HCT116 (cell line): ENCODE data around the gene EPS15. TPM values are rescaled to one million over a fixed set of nuclear protein-coding genes. Genes with fewer than 3 reads are reported as not detected.

Experiments
- ATAC-seq: fragments of 200-7000 bp; cut with Tn5 transposase; 2 replicates; pipeline ENCODE4 v1.9.1; 2020; ENCODE audit warnings: mild to moderate bottlenecking, moderate library complexity
- BruUV-seq: library from RNA; stranded (reverse); fragments of 400-500 nt; replicated peaks from 2 replicates; lab custom pipeline; 2021; lab: Mats Ljungman, UMichigan
- CTCF ChIA-PET: fragments of 300-600 bp; sonication (Branson Sonifier 250); formaldehyde crosslinking; loops from one replicate; lab custom pipeline; 2021; ENCODE audit warnings: antibody characterized with exemption; lab: Charles Lee
- POLR2A ChIA-PET: fragments of 300-600, 350-600 bp; sonication (Branson Sonifier 250); formaldehyde crosslinking; loops from one replicate; lab custom pipeline; 2021; ENCODE audit warnings: antibody characterized with exemption; lab: Charles Lee
- RAD21 ChIA-PET, 2 experiments: fragments of 300-600 bp; sonication (Branson Sonifier 250); formaldehyde crosslinking; loops; one replicate each; lab custom pipeline; 2023; ENCODE audit warnings: low total read pairs in 2 of 2; ENCODE audit not compliant: uncharacterized antibody in 2 of 2, unreplicated experiment in 2 of 2, low non-redundant PET in 1 of 2; lab: Charles Lee
- DNase-seq: peaks from one replicate; pipeline ENCODE4 v3.0.0-alpha.2; 2010; ENCODE audit warnings: low read depth, low spot score
- H2AFZ ChIP-seq: fragments of 200-600 bp; shearing (Covaris generic), sonication (generic); 2 replicates; pipeline ENCODE4 v1.6.1; 2017; ENCODE audit warnings: low read depth, mixed run types, mixed read lengths, antibody characterized with exemption, low read length; ENCODE audit not compliant: poor library complexity, severe bottlenecking
- H3K27ac ChIP-seq: 2 replicates; pipeline ENCODE4 v1.5.1; 2012; ENCODE audit warnings: low read depth, low read length
- H3K27me3 ChIP-seq: fragments of 200-600 bp; sonication (generic); 2 replicates; pipeline ENCODE4 v1.6.1; 2016; ENCODE audit warnings: mixed run types, low read length, mixed read lengths; ENCODE audit not compliant: insufficient read depth
- H3K36me3 ChIP-seq, 2 experiments: fragments of 200-500 bp in 1 of 2; fragments of 200-600 bp in 1 of 2; sonication (Bioruptor generic) in 1 of 2; sonication (generic) in 1 of 2; 2 replicates each; pipeline versions ENCODE4 v1.5.1 to v1.6.1; 2014 to 2016; ENCODE audit warnings: low read length in 2 of 2, inconsistent platforms in 1 of 2, mixed read lengths in 1 of 2, mixed run types in 1 of 2; ENCODE audit not compliant: insufficient read depth in 2 of 2, control insufficient read depth in 1 of 2
- H3K4me1 ChIP-seq, 2 experiments: fragments of 200-600 bp in 1 of 2; sonication (generic) in 1 of 2; 2 replicates each; pipeline versions ENCODE4 v1.5.1 to v1.6.1; 2012 to 2017; ENCODE audit warnings: low read length in 2 of 2, inconsistent platforms in 1 of 2, mild to moderate bottlenecking in 1 of 2, mixed read lengths in 1 of 2, mixed run types in 1 of 2, moderate library complexity in 1 of 2; ENCODE audit not compliant: insufficient read depth in 2 of 2, control insufficient read depth in 1 of 2
- H3K4me2 ChIP-seq: fragments of 200-600 bp; sonication (generic); 2 replicates; pipeline ENCODE4 v1.6.1; 2017; ENCODE audit warnings: mixed run types, low read length, mixed read lengths
- H3K4me3 ChIP-seq, 2 experiments: fragments of 200-600 bp in 1 of 2; sonication (generic) in 1 of 2; replicated peaks in 1 of 2; 2 replicates each; pipeline ENCODE4 v1.5.1; 2011 to 2016; ENCODE audit warnings: low read length in 2 of 2, control low read depth in 1 of 2, low read depth in 1 of 2, mild to moderate bottlenecking in 1 of 2, mixed read lengths in 1 of 2, mixed run types in 1 of 2
- H3K79me2 ChIP-seq: fragments of 200-600 bp; sonication (generic); 2 replicates; pipeline ENCODE4 v1.6.1; 2017; ENCODE audit warnings: mild to moderate bottlenecking, mixed run types, low read length, moderate library complexity, mixed read lengths; ENCODE audit not compliant: insufficient read depth
- H3K9ac ChIP-seq: fragments of 200-600 bp; sonication (generic); 2 replicates; pipeline ENCODE4 v1.6.1; 2016; ENCODE audit warnings: low read length, mixed read lengths
- H3K9me2 ChIP-seq: fragments of 200-600 bp; sonication (generic), shearing (Covaris generic); 2 replicates; pipeline ENCODE4 v1.6.1; 2017; ENCODE audit warnings: mixed run types, mild to moderate bottlenecking, moderate library complexity; ENCODE audit not compliant: insufficient read depth
- H3K9me3 ChIP-seq, 2 experiments: fragments of 200-500 bp in 1 of 2; fragments of 200-600 bp in 1 of 2; sonication (Bioruptor generic) in 1 of 2; sonication (generic) in 1 of 2; 2 replicates each; pipeline ENCODE4 v1.6.1; 2014 to 2017; ENCODE audit warnings: low read length in 2 of 2, mixed read lengths in 2 of 2, inconsistent platforms in 1 of 2, low read depth in 1 of 2, mild to moderate bottlenecking in 1 of 2, mixed run types in 1 of 2, moderate library complexity in 1 of 2; ENCODE audit not compliant: control insufficient read depth in 1 of 2, insufficient read depth in 1 of 2
- H4K20me1 ChIP-seq: fragments of 200-600 bp; sonication (generic), shearing (Covaris generic); 2 replicates; pipeline ENCODE4 v1.6.1; 2017; ENCODE audit warnings: mixed run types, mild to moderate bottlenecking, moderate library complexity; ENCODE audit not compliant: insufficient read depth
- ATF3 ChIP-seq: IDR thresholded peaks from 2 replicates; pipeline ENCODE4 v1.6.1; 2012
- CEBPB ChIP-seq: IDR thresholded peaks from 2 replicates; pipeline ENCODE4 v1.6.1; 2012; ENCODE audit warnings: low read depth
- JUND ChIP-seq: IDR thresholded peaks from 2 replicates; pipeline ENCODE4 v1.6.1; 2012
- POLR2A ChIP-seq: IDR thresholded peaks from 2 replicates; pipeline ENCODE4 v1.7.0; 2011; ENCODE audit warnings: borderline replicate concordance; ENCODE audit not compliant: insufficient read depth, insufficient read length; ENCODE audit errors: extremely low read depth
- POLR2AphosphoS5 ChIP-seq: IDR thresholded peaks from 2 replicates; pipeline ENCODE4 v1.6.1; 2011; ENCODE audit warnings: mild to moderate bottlenecking, low read depth, low read length, moderate library complexity
- REST ChIP-seq: IDR thresholded peaks from 2 replicates; pipeline ENCODE4 v1.6.1; 2012; ENCODE audit warnings: low read depth
- SIN3A ChIP-seq: IDR thresholded peaks from 2 replicates; pipeline ENCODE4 v1.6.1; 2012; ENCODE audit warnings: low read depth
- SP1 ChIP-seq: IDR thresholded peaks from 2 replicates; pipeline ENCODE4 v1.6.1; 2012; ENCODE audit warnings: low read depth
- ZNF274 ChIP-seq: fragments of 200-500 bp; sonication (Bioruptor generic); IDR thresholded peaks from 2 replicates; pipeline ENCODE4 v1.6.1; 2014; ENCODE audit warnings: mild to moderate bottlenecking, low read depth, low read length, inconsistent platforms
- intact Hi-C: fragments of 100-400 bp; cut with micrococcal nuclease; formaldehyde crosslinking; loops from 2 replicates; pipeline ENCODE4 v1.10.0; 2022
- total RNA-seq: library from RNA; stranded (reverse); gene quantifications from one replicate; pipeline ENCODE4 v1.2.1, GENCODE V29; 2021; ENCODE audit not compliant: unreplicated experiment
- TF ChIP-seq, protein P1 (sequence below), 3 experiments: fragments of 200-600 bp in 1 of 3; sonication (generic) in 1 of 3; IDR thresholded peaks in 2 of 3; conservative IDR thresholded peaks in 1 of 3; 2 replicates each; pipeline ENCODE4 v1.5.1; 2012 to 2017; ENCODE audit warnings: low read depth in 2 of 3, low read length in 2 of 3, antibody characterized with exemption in 1 of 3, borderline replicate concordance in 1 of 3, control low read depth in 1 of 3, mild to moderate bottlenecking in 1 of 3, mixed read lengths in 1 of 3, mixed run types in 1 of 3, moderate library complexity in 1 of 3; ENCODE audit not compliant: insufficient read depth in 1 of 3
- TF ChIP-seq, protein P2 (sequence below): IDR thresholded peaks from 2 replicates; pipeline ENCODE4 v1.6.1; 2012

EPS15 gene
- total RNA-seq, 1 experiment from 2014 or later: 41.2 TPM

DNA sequence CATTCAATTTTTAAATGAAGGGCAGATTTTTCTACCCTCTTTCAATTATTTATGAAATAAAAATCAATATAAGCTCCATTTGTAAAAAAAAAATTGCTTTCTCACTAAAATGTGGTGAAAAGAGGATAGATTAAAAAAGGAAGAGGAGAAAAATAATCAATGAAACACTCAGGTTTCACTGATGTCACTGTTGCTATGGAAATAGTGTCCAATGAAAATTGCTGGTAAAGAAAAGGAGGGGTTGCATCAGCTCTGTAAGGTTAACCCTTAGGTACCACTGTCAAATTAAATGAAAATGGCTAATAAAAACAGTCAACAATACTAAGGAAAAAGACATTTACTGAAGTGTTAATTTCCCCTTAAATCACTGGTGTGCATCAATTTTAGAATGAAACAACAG lies 97.1 kb downstream of the EPS15 start:
- Histone ChIP-seq H3K9me3 (no peaks in the 10 kb centered on the region), H3K36me3 (no peaks in the 10 kb centered on the region), H3K4me3 (no peak overlapping the region; a peak in 1 of 4 replicates), H3K79me2 (no peaks in the 10 kb centered on the region), H3K9me2 (no peaks in the 10 kb centered on the region), H2AFZ (no peak overlapping the region), H3K4me1 (peaks cover 0 to 9% of the 10 kb centered on the region in 2 experiments; a peak in 3 of 4 replicates), H3K4me2 (no peak overlapping the region; the same call in 1 of the 2 replicates), H4K20me1 (no peaks in the 10 kb centered on the region), H3K27ac (no peak overlapping the region), H3K9ac (no peak overlapping the region), H3K27me3 (no peaks in the 10 kb centered on the region)
- DNase-seq (peak; percentile 48), ATAC-seq (peak; percentile 77)
- POLR2A ChIA-PET: no interaction called here
- RAD21 ChIA-PET: no interaction called here
- TF ChIP-seq CEBPB (peak; percentile 90), SP1 (peak; percentile 80), JUND (peak; percentile 18; the same call in 1 of the 2 replicates), POLR2AphosphoS5 (no peak), ATF3 (peak; percentile 82), ZNF274 (no peak), REST (no peak), POLR2A (no peak), SIN3A (no peak)
- TF ChIP-seq, protein P1, sequence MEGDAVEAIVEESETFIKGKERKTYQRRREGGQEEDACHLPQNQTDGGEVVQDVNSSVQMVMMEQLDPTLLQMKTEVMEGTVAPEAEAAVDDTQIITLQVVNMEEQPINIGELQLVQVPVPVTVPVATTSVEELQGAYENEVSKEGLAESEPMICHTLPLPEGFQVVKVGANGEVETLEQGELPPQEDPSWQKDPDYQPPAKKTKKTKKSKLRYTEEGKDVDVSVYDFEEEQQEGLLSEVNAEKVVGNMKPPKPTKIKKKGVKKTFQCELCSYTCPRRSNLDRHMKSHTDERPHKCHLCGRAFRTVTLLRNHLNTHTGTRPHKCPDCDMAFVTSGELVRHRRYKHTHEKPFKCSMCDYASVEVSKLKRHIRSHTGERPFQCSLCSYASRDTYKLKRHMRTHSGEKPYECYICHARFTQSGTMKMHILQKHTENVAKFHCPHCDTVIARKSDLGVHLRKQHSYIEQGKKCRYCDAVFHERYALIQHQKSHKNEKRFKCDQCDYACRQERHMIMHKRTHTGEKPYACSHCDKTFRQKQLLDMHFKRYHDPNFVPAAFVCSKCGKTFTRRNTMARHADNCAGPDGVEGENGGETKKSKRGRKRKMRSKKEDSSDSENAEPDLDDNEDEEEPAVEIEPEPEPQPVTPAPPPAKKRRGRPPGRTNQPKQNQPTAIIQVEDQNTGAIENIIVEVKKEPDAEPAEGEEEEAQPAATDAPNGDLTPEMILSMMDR (IDR thresholded peaks at IDR 0.05 in 2 of 3, conservative IDR thresholded peaks at IDR 0.05 in 1 of 3; ENCODE audit: borderline replicate concordance in 1 of 3, insufficient read depth in 1 of 3, low read depth in 2 of 3, low read length in 2 of 3): no peak
- TF ChIP-seq, protein P2, sequence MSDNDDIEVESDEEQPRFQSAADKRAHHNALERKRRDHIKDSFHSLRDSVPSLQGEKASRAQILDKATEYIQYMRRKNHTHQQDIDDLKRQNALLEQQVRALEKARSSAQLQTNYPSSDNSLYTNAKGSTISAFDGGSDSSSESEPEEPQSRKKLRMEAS: 0 out of 2 replicates have a peak, but pooled peaks have one; percentile 18
- CTCF ChIA-PET: interaction anchor here (0.7 kb wide), 1 partner anchor 113 kb away, joined by 3 read pairs; no protein-coding TSS in a partner anchor
- no TSS peak for BruUV-seq
- intact Hi-C loops: no loop called here
